Gastrocnemius medialis (tissue), 4 donors: ENCODE measurements around the gene CDH4.

Experiments used
- CTCF ChIP-seq, 5 experiments: fragments of 450-650 bp in 3 of 5; fragments of 200-600 bp in 2 of 5; sonication (generic) in 2 of 5; IDR thresholded peaks in 4 of 5; conservative IDR thresholded peaks in 1 of 5; 1 replicate in 4 of 5; 2 replicates in 1 of 5; pipeline ENCODE4 v1.5.1; 2016 to 2019; ENCODE audit warnings: antibody characterized with exemption in 5 of 5, mild to moderate bottlenecking in 3 of 5, moderate library complexity in 3 of 5
- POLR2A ChIP-seq, 2 donors: fragments of 450-650 bp; IDR thresholded peaks; one replicate each; pipeline ENCODE4 v1.6.1; 2017; ENCODE audit warnings: antibody characterized with exemption in 2 of 2, mild to moderate bottlenecking in 2 of 2, moderate library complexity in 2 of 2

- TF ChIP-seq CTCF (IDR thresholded peaks at IDR 0.05 in 4 of 5, conservative IDR thresholded peaks at IDR 0.05 in 1 of 5) (no peak), POLR2A (IDR thresholded peaks at IDR 0.05) (no peak)
Measured at GRCh38 chr20:61492065-61492464, 240.0 kb downstream of the CDH4 start.
